Posterior vena cava (tissue), 2 donors: ENCODE results near the gene KCNK7. TPM values are rescaled to one million over a fixed set of nuclear protein-coding genes. Genes with fewer than 3 reads are reported as not detected.
A peak's percentile ranks its signal among the peaks of the same experiment; 100 is the strongest.

ENCODE experiments used
- DNase-seq: peaks from one replicate; pipeline ENCODE4 v3.0.0-alpha.2; 2020; ENCODE audit warnings: low spot score
- intact Hi-C, 2 donors: fragments of 100-400 bp; cut with DNase I; formaldehyde crosslinking; loops; one replicate each; pipeline versions ENCODE4 v1.14.1 to v1.14.2; 2022 to 2023
- total RNA-seq, 2 donors: library from RNA; stranded (reverse); fragmentation: NEBNext Ultra II Directional; extraction: Animal tissue kit (Norgen Biotek cat#: 25700); gene quantifications; one replicate each; pipeline ENCODE4 v1.2.1, GENCODE V29; 2021
- donor health status: DM: yes; HTN: yes; CAD: no.
- donor health status: DM: yes; HTN: yes; CAD: no.

Gene KCNK7
- total RNA-seq, 2 donors from 2014 or later, result 0.65 to 0.71 TPM

DNA sequence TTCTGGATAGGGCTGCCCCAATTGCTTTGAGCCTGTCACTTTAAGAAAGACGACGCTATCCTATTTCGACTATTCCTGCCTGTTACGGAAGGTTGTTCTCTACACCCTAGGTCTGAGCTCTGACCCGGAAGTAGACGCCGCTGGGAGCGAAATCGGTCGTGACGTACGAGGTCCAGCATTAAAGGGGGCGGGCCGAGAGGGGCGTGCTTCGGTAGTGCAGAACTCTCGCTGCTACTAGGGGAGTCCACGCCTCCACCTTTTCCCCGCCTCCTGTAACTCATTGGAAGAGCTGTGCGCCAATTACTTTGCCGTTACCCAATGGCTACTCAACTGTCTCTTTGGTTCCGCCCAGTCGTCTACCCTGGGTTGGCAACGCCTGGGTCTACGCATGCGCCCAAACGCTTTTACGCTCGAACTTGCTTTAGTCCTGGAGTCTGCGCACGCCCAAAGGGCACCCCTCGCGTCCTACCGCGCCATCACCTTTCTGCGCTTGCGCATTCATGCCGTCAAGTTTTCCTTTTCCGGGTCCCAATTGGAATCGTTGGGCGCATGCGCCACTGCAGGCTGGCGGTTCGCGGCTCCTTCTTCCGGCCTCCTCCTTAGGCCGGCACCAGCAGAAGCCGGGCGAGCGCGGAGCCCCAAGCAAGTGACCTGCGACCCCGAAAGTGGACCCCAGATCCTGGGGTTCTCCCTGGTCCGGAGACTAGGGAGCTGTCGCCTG, 19.8 kb upstream of the KCNK7 start, which contains the start of gene PCNX3:
TSS of gene PCNX3 (plus strand) at position 548 of the 721 bp plus-strand sequence. CDS start 536 bp downstream, outside the sequence.
- DNase-seq, result peak; percentile 100
- intact Hi-C loops, result loop anchor here in 1 of 2 donors (2.0 kb wide), 1 partner anchor 37 kb away; no protein-coding TSS in a partner anchor

DNA sequence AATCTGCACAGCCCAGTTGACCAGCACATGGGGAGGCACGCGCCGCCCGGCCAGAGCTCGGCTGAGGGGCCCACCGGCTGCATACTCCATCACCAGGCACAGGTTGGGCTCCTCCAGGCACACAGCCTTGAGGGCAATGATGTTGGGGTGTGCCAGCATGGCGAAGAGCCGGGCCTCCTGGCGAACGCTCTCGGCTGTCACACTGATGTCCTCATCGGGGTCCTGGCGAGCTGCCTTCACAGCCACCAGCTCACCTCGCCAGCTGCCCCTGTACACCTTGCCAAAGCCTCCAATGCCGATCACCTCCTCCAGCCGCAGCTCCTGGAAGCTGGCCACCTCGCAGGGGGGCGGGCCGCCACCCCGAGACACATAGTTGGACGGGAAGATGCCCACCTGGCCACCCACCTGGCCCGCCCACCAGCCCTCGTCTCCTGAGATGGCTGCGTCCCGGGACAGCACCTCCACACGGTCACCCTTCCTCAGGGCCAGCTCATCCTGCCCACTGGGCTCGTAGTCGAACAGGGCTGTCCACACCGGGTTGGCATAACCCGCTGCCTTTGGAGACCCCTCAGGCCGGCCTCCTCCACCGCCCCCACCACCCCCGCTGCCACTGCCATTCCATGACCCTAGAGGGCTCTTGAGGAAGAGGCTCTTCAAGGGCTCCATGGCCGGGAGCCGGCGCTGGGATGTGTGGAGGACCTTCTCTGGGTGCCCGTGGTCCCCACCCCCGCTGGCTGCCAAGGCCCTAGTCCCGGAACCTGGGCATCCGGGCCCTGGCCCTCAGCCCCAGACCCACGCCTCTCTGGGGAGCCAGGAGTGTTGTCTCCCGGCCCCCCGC, 17.7 kb upstream of the KCNK7 start:
- intact Hi-C loops, result loop anchor here in 1 of 2 donors (5.0 kb wide), 1 partner anchor 36 kb away; the partner anchor contains the start of gene EHBP1L1
- no peak for DNase-seq

DNA sequence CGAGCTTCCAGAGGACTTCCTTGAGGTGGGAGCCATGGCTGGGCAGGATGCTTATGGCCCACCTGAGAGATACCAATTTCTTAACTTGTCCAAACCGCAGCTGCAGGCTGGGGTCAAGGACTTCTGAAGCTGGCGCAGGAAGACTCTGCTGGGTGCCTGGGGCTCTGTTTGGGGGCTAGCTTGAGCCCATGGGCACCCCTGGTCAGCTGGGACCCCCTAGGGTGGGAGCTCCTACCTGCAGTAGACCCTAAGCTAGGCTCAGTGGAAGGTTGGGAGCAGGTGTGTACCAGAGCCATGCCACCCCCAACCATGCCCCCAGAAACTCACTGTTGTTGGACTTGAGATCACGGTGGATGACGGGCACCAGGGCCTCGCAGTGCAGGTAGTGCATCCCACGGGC, 17.1 kb upstream of the KCNK7 start:
- no peak for DNase-seq
- intact Hi-C loops, result loop anchor here in 1 of 2 donors (5.0 kb wide), 1 partner anchor 35 kb away; the partner anchor contains the start of gene EHBP1L1

DNA sequence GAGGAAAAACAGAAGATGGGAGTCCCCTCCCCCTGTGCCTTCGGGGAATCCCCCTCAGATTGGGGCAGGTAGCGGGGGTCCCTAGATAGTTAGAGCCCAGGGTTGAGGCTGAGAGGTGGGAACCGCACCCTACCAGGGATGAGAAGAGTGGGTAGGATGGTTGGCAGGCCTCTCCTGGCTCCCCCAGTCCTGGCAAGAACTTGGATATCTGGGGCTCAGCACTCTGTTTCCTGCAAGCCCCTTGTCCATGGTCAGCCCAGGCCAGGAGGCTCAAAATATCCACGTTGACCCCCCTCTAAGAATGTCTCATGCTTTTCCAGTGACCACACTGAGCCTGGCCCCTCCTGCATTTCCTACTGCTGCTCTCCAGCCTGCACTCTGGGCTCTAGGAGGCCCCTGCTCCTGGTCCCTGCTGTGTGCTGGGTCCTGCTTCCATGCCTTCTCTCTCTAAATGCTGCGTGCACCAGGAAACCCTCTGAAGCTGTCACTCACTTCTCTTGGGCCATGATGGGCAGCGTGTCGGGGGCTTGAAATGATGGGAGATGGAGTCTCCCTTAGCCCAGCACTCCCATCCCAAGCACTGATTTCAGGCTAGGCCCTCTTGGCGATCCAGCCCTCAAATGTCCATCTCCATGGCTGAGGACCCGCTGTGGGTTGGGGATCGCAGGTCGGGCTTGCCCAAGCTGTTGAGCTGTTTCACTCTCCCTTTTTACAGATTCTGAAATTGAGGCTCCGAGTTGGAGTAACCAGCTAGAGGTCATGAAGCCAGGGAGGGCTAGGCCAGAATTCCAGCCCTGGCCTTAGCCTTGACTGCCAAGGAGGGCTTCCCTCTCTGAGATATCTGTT, 16.4 kb upstream of the KCNK7 start:
- intact Hi-C loops, result loop anchor here in 1 of 2 donors (5.0 kb wide), 1 partner anchor 35 kb away; the partner anchor contains the start of gene EHBP1L1
- no peak for DNase-seq

DNA sequence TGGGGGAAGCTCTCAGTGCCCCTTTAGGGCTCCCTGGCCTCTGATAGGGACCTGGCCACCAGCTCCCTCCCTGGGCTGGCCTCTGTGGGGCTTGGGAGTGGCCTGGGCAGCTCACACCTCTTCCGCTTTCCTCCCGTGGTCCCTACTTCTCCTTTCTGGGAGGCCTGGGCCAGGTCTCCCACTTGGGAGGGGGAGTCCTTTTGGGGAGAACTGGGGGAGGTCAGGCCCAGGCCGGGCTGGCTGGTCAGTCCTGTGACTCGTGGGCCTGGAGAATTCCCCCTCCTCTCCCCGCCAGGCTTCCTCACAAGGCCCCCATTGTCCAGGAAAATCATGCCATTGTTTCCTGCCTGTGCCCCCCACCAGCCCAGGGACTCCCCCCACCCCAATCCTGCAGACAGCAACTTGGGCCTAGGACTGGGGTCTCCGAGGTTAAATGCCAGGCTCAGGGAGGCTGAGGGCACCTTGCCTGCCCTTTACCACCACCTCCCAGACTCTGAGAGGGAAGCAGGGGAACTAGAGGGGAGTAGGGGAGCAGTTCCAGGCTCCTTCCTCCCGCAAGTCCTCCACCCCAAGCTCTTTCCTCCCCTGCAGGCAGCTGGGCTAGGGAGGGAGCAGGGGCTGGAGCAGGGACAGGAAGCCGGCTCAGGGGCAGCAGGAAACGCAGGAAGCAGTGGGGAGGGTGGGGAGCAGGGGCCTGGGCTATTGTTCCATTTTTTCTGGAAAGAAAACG, 15.6 kb upstream of the KCNK7 start:
- intact Hi-C loops, result loop anchor here in 1 of 2 donors (5.0 kb wide), 1 partner anchor 34 kb away; the partner anchor contains the start of gene EHBP1L1
- peak; percentile 88 for DNase-seq

DNA sequence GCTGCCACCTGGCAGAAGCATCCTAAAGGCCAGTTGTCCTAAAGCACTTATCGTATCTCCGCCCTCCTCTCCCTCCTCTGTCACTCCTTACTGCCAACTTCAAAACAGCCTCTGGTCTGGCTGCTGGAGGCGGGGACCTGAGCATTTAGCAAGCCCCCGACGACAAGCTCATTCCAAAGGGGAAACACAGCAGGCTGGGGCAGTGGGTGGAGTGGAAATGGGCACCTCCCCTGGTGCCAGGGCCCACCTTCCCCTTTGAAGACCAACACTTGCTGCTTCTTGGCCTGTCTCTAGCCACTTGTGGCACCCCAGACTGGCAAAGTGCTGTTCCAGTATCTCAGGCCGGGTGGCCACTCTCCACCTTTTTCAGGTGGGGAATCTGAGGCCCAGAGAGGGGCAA, 14.8 kb upstream of the KCNK7 start:
- DNase-seq, result no peak
- intact Hi-C loops, result loop anchor here in 1 of 2 donors (5.0 kb wide), 1 partner anchor 33 kb away; the partner anchor contains the start of gene EHBP1L1

DNA sequence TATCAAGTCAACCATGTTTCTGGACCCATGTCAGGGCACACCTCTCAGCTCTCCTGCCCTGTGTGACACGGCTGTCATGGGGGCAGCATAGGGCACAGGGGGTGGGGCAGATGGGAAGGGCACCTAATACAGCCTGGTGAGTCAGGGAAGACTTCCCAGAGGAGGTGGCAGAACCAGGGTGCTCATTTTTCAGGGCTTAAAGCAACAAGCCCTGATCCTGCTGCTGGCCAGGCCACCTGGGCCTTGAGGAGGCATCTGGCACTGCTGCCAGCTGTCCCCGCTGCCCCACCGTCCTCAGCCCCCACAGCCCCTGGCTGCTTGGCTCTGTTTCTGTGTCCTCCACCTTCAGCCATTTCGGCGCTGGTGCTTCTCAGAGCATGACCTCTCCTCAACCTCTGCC, 14.1 kb upstream of the KCNK7 start:
- intact Hi-C loops, result loop anchor here in 1 of 2 donors (5.0 kb wide), 1 partner anchor 32 kb away; the partner anchor contains the start of gene EHBP1L1
- DNase-seq, result no peak

DNA sequence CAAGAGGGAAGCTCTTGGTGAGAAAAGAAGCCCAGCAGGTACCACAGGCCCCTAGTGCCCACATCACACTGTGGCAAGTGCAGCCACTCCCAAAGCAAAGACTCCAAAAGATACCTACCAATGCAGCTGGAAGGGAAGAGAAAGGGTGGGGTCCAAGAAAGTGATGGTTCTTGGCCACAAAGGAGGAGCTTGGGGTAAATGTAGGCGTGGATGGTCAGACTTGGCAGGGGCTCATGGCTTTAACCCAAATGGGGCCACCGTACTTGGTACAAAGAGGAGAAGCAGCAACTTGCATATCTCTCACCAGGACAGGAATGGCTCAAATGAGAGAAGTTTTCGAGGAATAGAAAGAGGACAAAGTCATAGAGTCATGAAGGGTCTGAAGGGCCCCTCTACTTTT, 13.6 kb upstream of the KCNK7 start:
- no peak for DNase-seq
- intact Hi-C loops, result no loop called here

DNA sequence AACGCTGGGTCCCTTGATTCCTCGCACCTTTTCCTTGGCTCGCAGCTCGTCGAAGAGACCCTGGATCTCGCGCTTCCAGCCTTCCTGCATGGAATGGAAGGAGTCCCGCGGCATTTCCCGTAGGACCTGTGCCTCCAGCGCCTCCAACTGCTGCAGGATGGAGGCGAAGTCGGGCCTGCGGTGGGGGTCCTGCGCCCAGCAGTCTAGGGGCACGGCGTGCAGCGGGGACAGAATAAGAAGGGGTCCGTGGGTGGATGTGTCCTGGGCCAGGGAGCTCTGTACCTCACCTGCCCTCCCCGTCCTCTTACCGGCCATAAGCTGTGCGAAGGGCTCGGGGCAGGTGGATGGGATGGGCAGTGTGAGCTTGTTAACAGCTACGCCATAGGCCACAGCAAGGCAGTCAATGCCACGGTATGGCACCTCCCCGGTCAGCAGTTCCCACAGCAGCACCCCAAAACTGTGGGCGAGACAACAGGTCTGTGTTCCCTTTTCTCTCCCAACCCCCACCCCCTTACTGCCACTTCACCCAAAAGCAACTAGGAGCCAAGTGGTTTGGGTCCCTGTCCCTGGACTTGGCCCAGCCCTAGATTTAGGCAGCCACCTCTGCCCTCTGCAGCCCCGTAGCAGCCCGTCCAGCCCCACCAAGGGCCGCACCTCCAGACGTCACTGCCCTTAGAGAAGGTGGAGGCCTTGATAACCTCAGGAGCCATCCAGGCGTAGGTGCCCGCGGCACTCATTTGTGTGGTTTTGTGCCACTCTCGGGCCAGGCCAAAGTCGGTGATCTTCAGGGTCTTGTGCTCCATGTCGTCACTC, 12.2 kb upstream of the KCNK7 start:
- no peak for DNase-seq
- intact Hi-C loops, result no loop called here

DNA sequence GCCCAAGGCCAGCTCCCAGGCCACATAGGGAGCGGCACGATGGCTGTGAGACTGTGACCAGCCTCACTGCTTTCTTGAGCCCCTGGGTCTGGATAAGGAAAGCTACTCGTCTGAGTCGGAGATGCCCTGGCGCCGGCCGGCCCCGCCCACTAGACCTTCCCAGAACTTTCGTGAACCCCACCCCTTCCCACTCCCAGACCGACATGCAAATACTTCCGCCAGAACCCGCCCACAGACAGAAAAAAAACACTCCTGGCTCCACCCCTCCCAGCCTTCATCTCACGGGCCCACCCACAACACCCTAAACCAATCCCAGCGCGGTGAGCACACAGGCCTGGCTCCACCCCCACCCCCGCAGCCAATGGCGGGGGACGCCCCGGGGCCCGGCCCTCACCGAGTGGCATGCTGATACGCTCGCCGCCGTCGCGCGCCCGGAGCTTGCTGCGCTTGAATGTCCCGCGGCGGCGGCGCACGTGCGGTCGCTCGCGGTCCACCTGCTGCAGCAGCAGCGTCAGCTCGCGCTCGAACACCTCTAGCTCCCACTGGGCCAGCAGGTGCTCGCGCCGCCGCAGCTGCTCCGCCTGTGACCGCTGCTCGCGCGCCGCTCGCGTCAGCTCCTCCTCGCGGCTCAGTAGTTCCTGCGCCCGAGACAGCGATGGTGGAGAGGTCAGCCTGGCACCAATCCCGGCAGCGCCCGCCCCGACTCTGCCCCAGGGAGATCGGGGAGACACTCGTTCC, 11.4 kb upstream of the KCNK7 start:
- DNase-seq, result peak; percentile 97
- intact Hi-C loops, result no loop called here

DNA sequence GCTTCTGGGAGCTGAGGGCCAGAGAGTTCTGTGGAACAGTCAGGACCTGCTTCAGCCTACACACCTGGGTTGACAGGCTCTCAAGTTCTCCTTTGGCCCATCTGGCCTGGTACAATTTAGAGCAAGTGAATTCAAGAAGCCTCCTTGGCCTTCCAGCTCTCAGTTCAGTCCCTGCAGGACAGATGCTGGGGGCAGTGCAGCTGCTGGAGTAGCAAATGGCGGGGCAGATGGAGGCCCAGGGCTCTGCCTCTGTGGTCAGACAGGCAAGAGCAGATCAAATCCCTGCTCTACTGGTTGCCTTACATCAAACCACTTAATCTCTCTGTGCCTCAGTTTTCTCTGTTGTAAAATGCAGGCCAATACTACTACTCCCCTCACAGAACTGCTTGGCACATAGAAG, 8.7 kb upstream of the KCNK7 start:
- intact Hi-C loops, result no loop called here
- no peak for DNase-seq

DNA sequence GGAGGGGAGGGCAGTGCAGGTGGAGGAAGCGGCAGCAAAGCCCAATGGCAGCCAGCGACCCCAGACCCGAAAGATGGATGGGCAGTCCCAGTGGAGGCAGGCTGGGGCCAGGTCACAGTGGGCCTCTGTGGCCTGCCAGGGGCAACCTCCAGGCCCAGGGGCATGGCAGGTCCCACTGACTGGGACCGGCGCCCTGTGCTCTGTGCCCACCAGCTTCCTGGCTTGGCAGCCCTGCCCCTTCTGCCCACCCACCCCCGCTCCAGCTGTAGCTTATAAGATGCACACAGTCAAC, 4.3 kb upstream of the KCNK7 start:
- no peak for DNase-seq
- intact Hi-C loops, result no loop called here

DNA sequence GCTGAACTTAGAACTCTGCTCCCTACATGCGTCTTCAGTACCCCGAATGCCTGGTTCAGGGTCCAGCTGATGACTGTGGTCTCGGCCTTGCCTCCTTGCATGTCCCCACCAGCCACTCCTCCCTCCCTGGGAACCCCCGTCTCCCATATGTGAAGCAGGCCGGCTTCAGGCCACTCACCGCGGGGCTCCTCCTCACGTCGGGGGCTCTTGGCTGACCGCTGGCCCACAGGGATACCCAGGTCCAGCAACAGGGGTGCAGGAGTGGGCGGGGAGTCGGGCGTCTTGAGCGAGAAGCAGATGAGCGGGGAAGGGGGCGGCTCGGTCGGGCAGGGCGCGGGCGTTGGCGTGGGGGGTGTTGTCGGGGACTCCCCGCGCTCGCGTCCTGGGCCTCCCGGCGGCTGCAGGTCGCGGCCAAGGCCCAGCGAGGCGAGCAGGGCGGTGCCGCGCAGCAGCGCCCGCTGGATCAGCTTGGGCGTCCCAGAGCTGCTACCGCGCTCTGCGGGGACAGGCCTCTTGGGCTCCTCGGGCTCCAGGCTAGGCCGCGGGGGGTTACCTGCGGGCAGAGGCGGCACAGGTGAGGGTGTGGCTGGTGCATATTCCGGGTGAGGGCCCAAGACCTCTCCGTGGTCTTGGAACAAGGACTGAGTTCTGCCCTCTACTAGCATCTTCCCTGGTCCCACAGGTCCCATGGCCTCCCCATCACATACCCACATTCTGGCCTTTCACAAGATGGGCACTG, 3.8 kb upstream of the KCNK7 start:
- no peak for DNase-seq
- intact Hi-C loops, result no loop called here

DNA sequence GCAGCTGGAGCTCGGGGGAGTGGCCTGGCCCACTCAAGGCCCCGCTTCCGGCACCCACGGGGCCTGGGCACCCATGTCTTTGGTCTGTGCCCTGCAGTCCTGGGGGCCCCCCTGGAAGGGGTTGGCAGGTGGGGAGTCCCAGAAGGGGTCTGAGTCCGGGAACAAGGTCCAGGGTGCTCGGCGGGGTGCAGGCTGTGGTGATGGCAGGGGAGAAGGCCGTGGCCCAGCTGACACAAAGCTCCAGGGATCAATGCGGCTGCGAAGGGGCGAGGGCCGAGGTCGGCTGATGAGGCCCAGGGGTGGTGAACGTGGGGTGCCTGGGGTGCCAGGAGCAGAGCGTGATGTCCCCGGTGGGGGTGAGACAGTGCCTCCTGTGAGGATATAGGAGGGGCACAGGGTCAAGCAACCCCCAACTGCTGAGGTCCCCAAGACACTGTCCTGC, 2.7 kb upstream of the KCNK7 start:
- intact Hi-C loops, result no loop called here
- no peak for DNase-seq

DNA sequence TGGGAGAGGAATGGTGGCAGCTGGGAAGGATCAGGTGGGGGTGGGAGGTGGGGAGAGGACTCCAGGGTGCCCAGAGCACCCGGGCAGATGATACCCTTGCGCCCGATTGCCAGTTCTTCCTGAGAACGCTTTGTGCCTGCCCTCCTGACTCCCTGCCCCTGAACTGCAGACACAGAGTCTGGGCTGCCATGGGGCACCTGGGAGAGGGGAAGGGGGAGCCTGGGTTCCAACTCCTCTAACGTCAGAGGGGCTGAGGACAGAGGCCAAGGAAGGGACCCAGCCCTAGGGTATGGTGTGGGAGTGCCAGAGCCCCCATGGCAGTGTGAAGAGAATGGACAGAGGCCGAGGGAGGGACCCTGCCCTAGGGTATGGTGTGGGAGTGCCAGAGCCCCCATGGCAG, 920 bp upstream of the KCNK7 start:
- intact Hi-C loops, result no loop called here
- DNase-seq, result no peak

DNA sequence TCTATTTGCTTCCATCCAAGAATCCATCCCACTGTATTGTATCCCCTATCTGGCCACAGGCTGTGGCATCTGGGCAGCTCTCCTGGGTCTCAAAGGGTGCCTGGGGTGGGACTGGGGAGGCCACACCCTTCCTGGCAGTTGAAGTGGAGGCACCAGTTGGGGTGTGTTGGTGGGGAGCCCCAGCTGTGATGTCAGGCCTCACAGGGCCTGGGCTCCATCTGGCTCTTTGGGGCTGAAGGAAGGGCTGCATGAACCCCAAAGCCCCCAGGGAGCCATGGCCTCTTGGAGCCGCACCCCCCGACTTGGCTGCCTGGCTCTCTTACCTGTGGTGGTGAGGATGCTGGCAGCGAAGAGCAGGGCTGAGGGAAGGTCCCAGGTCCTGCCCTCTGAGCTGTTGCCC, 469 bp downstream of the KCNK7 start:
- intact Hi-C loops, result no loop called here
- no peak for DNase-seq
